CD4-positive, alpha-beta T cell treated with Interferon alpha-2 for 1 hour (primary cell): ENCODE measurements around the gene FOXP1.

ENCODE experiments used
- DNase-seq, 2 donors: peaks; one replicate each; pipeline ENCODE4 v3.0.0-alpha.2; 2020 to 2022

FOXP1 gene

GRCh38 chr3:71227270-71227661, 356.3 kb downstream of the FOXP1 start:
- peak in 1 of 2 donors; percentile 32 for DNase-seq

GRCh38 chr3:71226565-71227269, 356.8 kb downstream of the FOXP1 start:
- peak; percentile 58 to 76 for DNase-seq

DNA sequence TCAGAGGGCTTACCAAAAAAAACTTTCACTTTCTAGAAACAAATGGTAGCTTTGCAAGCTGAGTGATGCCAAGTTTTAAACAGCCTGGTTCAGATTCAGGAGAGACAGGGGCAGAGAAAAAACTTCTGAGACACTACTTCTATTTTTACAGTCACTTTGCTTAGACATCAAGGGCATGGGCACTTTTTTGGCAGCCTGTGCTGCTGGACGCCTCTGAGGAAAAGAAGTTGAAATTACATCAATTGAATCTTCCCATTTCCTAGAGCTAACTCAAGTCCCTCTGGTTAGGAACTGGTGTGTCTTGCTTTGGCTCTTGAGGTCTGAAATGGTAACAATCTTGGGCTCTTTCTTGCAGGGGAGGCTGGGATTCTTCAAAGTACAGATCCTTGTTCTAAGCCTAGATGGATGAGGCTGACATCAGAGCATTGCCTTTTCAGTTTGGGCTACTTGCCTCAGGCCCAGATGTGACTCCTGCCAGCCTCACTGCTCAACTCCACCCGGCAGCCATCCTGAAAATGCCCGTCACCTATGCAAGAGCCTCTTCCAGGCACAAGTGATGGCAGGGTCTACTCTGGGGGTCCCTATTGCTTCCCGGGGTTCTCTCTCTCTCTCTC, 357.5 kb downstream of the FOXP1 start:
- no peak for DNase-seq

DNA sequence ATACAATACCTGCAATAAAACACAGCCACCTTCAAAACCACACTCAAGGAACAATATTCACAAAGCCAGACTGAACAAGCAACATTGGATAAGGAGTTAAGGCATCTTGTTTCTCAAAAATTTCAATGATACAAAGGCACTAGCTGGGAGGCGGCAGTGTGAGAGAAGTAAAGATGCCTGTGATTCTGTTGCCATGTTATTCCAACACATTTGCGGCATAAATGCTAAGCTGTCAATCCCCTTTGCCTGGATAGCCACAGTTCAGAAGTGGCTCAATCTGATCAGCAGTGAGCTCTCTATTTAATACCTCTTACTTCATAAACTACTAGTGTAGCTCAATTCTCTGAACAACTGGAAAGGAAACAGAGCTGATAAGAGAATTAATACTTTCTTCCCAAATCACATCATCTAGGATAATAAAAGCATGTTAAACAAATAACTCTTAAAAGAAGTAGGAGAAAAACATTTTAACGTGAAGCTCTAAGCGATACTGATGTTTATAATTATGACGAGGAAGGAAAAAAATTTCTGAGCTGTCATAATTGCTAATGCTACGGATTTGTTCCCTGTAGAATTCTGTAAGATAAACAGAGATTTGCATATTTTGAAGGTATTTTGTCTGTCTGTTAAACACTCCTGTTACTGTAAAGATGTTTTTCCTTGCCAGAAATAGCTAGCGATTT, 358.4 kb downstream of the FOXP1 start:
- no peak for DNase-seq

GRCh38 chr3:71219744-71220638, 363.5 kb downstream of the FOXP1 start:
- peak in 1 of 2 donors; percentile 2 for DNase-seq

DNA sequence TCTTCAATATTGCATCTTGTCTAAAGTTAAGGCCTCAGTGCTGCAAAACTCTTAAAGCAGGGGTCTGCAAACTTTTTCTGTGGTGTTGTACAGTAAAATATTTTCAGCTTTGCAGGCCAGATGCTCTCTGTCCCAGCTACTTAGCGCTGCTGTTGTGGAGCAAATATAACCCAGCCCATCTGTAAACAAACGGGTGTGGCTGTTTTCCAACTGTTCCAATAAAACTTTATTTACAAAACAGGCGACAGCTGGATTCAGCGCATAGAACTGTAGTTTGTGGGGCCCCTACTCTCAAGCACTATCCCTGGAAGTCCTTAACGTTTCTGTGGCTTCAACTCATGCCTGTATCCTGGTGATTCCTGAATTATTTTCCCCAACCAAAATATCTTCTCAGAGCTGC, 365.0 kb downstream of the FOXP1 start:
- DNase-seq, result no peak

- no peak for DNase-seq
Measured at GRCh38 chr3:71217640-71218222, 365.8 kb downstream of the FOXP1 start.

- DNase-seq, result no peak
Measured at GRCh38 chr3:71215351-71215750, 368.2 kb downstream of the FOXP1 start.

- DNase-seq, result no peak
Measured at GRCh38 chr3:71214797-71215196, 368.7 kb downstream of the FOXP1 start.

DNA sequence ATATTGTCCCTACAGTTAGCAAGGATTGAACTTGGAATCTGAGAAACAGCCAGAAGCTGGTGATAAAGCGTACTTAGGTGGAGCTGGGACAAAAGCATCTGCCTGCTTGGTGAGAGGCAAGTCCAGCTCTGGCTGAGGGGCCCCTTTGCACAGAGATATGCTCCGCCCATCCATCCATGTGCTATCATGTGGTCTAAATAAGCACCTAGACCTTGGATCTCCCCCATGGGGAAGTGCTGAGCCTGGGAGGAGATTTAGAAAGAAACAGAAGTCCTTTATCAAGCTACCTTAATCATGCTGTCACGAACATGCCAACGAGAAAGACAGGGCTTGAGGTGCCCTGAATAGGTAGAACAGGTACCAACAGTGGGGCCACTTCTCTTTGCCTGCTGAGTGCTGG, 369.5 kb downstream of the FOXP1 start:
- no peak for DNase-seq

DNA sequence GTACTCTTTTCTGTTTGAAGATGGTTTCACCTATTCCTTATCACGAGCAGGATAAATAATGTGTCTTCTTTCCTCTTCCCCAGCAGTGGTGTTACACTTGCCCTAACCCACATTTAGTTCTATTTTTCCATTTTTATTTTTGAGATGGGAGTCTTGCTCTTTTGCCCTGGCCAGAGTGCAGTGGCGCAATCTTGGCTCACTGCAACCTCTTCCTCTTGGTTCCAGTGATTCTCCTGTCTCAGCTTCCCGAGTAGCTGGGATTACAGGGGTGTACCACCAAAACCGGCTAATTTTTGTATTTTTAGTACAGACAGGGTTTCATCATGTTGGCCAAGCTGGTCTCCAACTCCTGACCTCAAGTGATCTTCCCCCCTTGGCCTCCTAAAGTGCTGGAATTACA, 372.4 kb downstream of the FOXP1 start:
- no peak for DNase-seq

DNA sequence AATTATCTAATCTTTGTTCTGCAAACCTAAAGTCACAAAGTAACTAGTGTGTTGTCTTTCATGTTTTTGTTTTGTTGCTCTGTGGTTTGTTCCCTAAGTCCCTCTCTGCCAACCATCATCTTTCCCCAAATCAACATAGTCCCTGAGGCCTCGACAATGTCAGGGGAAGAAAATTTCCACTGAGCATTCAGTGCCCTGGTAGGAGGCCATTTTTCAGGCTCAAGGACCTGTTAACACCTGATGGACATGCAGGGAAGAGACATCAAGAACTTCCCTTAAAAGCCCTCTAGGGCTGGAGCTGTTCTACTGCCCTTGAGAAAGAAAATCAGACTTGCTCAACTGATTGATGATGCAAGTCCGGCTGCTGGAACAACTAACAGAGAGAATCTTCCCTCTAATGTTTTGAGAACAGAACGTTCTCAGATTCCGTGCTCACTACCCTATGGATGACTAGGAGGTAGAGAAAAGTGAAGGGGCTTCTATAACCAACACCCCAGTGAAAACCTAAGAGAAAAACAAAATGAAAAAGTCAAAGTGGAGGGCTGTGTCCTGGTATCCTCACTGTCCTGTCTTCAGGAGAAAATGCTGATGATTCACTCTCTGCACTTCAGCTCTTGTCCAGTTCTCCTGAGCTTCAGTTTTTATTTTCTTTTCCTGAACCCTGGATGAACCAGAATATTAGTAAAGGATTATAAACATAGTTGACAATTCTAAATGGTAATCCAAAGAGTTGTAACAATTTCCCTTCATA, 373.1 kb downstream of the FOXP1 start:
- no peak for DNase-seq

DNA sequence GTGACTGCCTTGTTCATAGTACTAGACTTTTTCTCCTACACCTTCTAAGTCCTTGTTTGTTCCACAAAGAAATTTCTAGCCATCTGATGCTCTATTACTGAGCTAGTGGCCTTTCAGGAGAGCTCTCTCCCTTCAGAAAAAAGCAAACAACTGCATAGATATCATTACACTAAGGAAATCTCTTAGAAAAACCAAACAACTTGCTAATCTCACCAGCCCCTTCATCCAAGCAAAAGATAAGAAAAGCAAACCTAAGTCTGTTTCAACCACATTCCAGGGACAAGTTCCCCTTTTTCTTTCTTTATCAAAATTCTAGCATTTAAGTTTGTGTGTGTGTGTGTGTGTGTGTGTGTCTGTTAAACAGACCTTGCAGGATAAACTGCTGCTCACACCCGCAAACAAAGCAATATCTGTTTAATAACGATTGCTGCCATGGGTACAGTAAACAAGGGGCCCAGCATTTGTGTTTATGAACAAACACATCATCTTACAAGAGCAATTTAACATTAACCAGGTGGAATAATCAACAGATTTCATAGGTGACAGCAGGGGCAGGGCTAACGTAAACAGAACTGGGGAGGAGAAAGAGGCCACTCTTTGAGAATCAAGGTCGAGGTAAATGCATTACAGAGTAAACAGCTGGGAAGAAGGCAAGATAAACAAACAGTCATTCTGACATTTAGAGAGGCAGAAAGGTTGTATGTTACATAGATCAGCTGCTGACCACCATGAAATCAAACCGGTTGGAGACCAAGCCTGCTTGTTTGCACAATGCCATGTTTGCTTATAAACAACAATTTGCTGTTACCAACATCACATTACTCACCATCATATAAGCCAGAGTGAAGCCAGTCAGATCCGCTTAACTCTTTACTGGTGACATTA, 375.1 kb downstream of the FOXP1 start:
- no peak for DNase-seq

DNA sequence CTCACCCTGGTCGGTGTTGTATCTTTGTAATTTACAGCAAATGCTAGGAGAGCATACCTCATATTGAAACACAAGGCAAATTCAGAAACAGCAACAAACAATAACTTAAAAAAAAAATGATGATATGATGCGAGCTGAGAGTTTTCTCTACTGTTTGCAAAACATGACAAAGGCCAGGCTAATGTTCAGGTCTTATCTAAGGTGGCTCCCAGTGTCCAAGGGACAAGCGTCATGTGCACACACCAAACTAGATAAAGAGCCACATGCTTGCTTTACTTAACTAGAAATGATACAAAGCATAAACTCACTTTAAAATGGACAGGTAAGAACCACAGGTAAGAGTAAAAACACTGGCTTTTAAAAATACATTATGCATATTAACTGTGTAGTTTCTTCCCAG, 375.9 kb downstream of the FOXP1 start:
- DNase-seq, result no peak

- DNase-seq, result no peak
Measured at GRCh38 chr3:71206305-71207165, 377.0 kb downstream of the FOXP1 start.

GRCh38 chr3:71203727-71204488, 379.6 kb downstream of the FOXP1 start:
- DNase-seq, result no peak

- DNase-seq, result no peak
Measured at GRCh38 chr3:71202848-71203533, 380.5 kb downstream of the FOXP1 start.

DNA sequence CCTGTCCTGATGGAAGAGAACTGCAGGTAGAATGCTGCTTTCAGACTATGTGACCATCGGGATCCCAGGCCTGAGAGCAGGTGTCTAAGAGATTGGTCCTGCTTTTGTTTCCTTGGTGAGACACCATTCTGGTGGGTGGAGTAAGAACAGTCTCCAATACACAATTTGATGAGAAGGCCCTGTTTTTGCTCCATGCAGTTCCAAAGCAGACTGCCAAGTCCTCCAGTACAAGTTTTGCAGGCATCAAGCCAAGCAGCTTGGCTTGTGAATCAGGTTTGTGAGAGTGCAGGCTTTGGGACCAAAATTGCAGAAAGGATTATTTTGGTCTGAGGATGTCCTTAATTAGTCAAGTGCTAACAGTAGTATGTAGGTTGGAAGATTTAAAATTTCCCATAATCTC, 381.6 kb downstream of the FOXP1 start:
- DNase-seq, result no peak
